ENCODE measurements around the gene SERTAD1.

DNA sequence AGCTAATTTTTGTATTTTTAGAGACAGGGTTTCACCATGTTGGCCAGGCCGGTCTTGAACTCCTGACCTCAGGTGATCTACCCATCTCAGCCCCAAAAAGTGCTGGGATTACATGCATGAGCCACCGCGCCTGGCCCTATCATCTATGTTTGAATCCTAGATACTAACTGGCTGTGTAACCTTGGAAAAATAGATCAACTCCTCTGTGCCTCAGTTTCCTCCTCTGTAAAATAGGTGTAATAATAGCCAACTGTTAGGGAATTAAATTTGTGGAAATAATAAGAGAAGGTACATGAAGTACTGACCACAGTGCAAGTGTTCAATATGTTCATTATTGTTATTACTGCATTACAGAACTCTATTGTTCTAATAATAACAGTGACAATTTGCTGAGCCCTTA lies 45.3 kb upstream of the SERTAD1 start:
- TF ChIP-seq, protein P1, sequence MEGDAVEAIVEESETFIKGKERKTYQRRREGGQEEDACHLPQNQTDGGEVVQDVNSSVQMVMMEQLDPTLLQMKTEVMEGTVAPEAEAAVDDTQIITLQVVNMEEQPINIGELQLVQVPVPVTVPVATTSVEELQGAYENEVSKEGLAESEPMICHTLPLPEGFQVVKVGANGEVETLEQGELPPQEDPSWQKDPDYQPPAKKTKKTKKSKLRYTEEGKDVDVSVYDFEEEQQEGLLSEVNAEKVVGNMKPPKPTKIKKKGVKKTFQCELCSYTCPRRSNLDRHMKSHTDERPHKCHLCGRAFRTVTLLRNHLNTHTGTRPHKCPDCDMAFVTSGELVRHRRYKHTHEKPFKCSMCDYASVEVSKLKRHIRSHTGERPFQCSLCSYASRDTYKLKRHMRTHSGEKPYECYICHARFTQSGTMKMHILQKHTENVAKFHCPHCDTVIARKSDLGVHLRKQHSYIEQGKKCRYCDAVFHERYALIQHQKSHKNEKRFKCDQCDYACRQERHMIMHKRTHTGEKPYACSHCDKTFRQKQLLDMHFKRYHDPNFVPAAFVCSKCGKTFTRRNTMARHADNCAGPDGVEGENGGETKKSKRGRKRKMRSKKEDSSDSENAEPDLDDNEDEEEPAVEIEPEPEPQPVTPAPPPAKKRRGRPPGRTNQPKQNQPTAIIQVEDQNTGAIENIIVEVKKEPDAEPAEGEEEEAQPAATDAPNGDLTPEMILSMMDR (IDR thresholded peaks at IDR 0.05): no peak
- TF ChIP-seq POLR2A (IDR thresholded peaks at IDR 0.05): no peak

Measured in lower leg skin (tissue), 3 donors.